HG03378 (cell line): Measurements from ENCODE around the gene FAIM2.

Source experiments
- ATAC-seq: cut with Tn5 transposase; IDR thresholded peaks from one replicate; pipeline ENCODE4 v1.9.1; 2021; ENCODE audit warnings: mild to moderate bottlenecking, moderate library complexity; ENCODE audit not compliant: unreplicated experiment

The FAIM2 gene

GRCh38 chr12:49903700-49904423 is at the start of gene FAIM2:
Gene FAIM2, minus strand, starts transcription at chr12:49903900. Its CDS starts 108 bp downstream, at chr12:49903792.
- ATAC-seq, result no peak

GRCh38 chr12:49953151-49953550 is 49.5 kb upstream of the FAIM2 start:
- no peak for ATAC-seq

- ATAC-seq, result no peak
Observed at GRCh38 chr12:49952391-49953055, 48.8 kb upstream of the FAIM2 start.

GRCh38 chr12:49951411-49952240 is 47.9 kb upstream of the FAIM2 start:
- no peak for ATAC-seq

GRCh38 chr12:49950273-49951251 is 46.9 kb upstream of the FAIM2 start, which contains the start of gene AQP2:
Gene AQP2, plus strand, starts transcription at chr12:49950737. Its CDS starts 94 bp downstream, at chr12:49950831.
- no peak for ATAC-seq

GRCh38 chr12:49949866-49950265 is 46.2 kb upstream of the FAIM2 start:
- no peak for ATAC-seq

GRCh38 chr12:49948866-49949845 is 45.5 kb upstream of the FAIM2 start:
- ATAC-seq, result no peak

- ATAC-seq, result no peak
Observed at GRCh38 chr12:49947593-49948226, 44.0 kb upstream of the FAIM2 start.

- no peak for ATAC-seq
Observed at GRCh38 chr12:49946497-49946896, 42.8 kb upstream of the FAIM2 start.

- ATAC-seq, result no peak
Observed at GRCh38 chr12:49946086-49946485, 42.4 kb upstream of the FAIM2 start.

GRCh38 chr12:49945394-49946080 is 41.8 kb upstream of the FAIM2 start:
- ATAC-seq, result peak; percentile 79

GRCh38 chr12:49944718-49945117 is 41.0 kb upstream of the FAIM2 start:
- no peak for ATAC-seq

GRCh38 chr12:49944046-49944445 is 40.3 kb upstream of the FAIM2 start:
- ATAC-seq, result no peak

GRCh38 chr12:49943625-49943960 is 39.9 kb upstream of the FAIM2 start:
- ATAC-seq, result no peak

GRCh38 chr12:49942921-49943624 is 39.4 kb upstream of the FAIM2 start:
- ATAC-seq, result no peak

GRCh38 chr12:49942512-49942893 is 38.8 kb upstream of the FAIM2 start:
- no peak for ATAC-seq
